Motor neuron (in vitro differentiated cells): ENCODE measurements around the gene NDUFAF8. TPM values are rescaled to one million over a fixed set of nuclear protein-coding genes. Genes with fewer than 3 reads are reported as not detected.
A peak's percentile ranks its signal among the peaks of the same experiment; 100 is the strongest.

ENCODE experiments used
- ATAC-seq, 8 experiments: fragments of 200-7000 bp; cut with Tn5 transposase; replicated peaks in 6 of 8; 2 replicates each; pipeline ENCODE4 v1.8.0; 2021; ENCODE audit warnings: mild to moderate bottlenecking in 8 of 8, moderate library complexity in 8 of 8
- H3K27ac ChIP-seq, 2 donors: fragments of 250-450 bp; sonication (Bioruptor Pico); 2 replicates each; pipeline ENCODE4 v1.9.0; 2021; ENCODE audit warnings: antibody characterized with exemption in 2 of 2, mild to moderate bottlenecking in 2 of 2, moderate library complexity in 1 of 2
- H3K4me1 ChIP-seq, 2 donors: fragments of 250-450 bp; sonication (Bioruptor Pico); replicated peaks in 1 of 2; 2 replicates each; pipeline ENCODE4 v1.6.1; 2021; ENCODE audit warnings: antibody characterized with exemption in 2 of 2, mild to moderate bottlenecking in 2 of 2, moderate library complexity in 1 of 2
- H3K4me3 ChIP-seq, 5 donors: fragments of 250-450 bp; sonication (Bioruptor Pico); 2 replicates each; pipeline ENCODE4 v1.9.0; 2021; ENCODE audit warnings: antibody characterized with exemption in 5 of 5, mild to moderate bottlenecking in 5 of 5, moderate library complexity in 4 of 5
- WGBS, 10 experiments: fragments of 450-650 bp; shearing (Covaris generic); methylation state at CpG; one replicate each; pipeline ENCODE4 v1.0.0; 2022; 5-methylcytosine and 5-hydroxymethylcytosine counted together
- in situ Hi-C, 9 experiments: fragments of 400-800 bp; cut with MboI; loops; one replicate each; pipeline ENCODE4 v1.15.0; 2021; ENCODE audit warnings: low sequenced_read_pairs in 9 of 9, low pct_unique_long_range_greater_than_20kb in 2 of 9; ENCODE audit not compliant: unreplicated experiment in 9 of 9
- total RNA-seq, 8 experiments: library from RNA; unstranded; fragments of 300-600 nt; gene quantifications; 2 replicates each; pipeline versions ENCODE4 v1.2.3 to v1.2.4, GENCODE V29; 2022

NDUFAF8 gene
- total RNA-seq, 8 experiments from 2014 or later = 23.9 to 200 (median 94.8) TPM

DNA sequence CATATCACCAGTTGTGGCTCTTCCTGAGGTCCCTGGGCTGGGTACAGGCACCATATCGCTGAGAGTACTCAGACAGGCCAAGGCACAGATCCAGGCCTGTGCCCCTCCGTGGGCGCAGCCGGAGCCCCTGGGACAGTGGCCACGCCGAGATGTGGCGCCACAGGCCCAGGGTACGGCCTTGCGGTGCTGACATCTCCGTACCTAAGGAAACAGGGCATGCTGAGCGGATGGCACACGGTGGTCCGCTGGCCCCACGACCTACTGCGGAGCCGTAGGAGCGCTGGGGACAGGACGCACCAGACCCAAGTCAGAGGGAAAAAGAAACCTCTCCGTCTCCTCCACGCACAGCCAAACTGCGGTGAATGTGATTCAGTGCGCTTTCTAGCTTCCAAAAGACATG lies 26.5 kb downstream of the NDUFAF8 start:
- no peak overlapping the region for H3K4me3 ChIP-seq
- H3K27ac ChIP-seq = no peak overlapping the region
- no peak for ATAC-seq
- in situ Hi-C loops = loop anchor here in 3 of 9 experiments (25.0 kb wide), 2 partner anchors 222 to 247 kb away; partner anchors contain the start of gene ACTG1 (in 1 of the 3)
- peaks cover 8 to 12% of the 10 kb centered on the region in 2 donors for H3K4me1 ChIP-seq
- 80 to 100% (median 95%) methylated on average over 1 to 9 of the region's 22 CpGs; no CpG with 5 or more reads in 6 of the 10 experiments for WGBS, 10 experiments

DNA sequence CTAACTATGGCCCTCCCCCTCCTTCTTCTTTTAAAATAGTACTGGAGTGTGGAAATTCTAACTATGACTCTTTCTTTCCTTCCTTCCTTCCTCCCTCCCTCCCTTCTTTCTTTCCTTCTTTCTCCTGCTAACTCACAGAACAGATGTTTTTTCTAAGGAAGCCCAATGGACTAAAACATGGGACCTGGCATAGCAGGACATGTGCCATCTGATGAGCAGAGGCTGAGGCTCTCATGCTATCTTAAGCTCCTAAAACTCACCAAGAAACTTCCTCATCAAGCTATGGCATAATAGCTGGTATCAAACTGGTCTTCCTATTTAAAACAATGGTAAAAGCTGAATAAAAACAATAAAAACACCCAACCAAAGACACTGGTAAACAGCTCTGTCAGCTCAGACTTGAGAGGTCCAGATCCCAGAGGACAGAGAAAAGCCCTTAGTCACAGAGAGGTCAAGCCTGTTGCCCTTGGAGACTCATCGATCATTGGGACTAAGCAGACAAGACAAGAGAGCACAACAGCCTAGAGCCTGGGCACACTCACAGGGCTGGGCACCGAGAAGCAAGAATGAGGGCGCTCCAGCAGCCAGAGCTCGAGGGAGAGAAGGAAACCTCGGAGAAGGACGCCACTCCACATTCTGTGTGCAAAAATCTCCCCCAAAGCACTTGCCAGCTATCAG lies 28.4 kb downstream of the NDUFAF8 start:
- 0 to 93% (median 44%) methylated on average over 1 to 5 of the region's 6 CpGs; no CpG with 5 or more reads in 6 of the 10 experiments for WGBS, 10 experiments
- no peak overlapping the region for H3K27ac ChIP-seq
- H3K4me1 ChIP-seq = peaks cover 8 to 12% of the 10 kb centered on the region in 2 donors
- no peak overlapping the region for H3K4me3 ChIP-seq
- in situ Hi-C loops = loop anchor here in 3 of 9 experiments (25.0 kb wide), 2 partner anchors 220 to 245 kb away; partner anchors contain the start of gene ACTG1 (in 1 of the 3)
- peak in 5 of 8 experiments; percentile 53 to 84 (median 77) for ATAC-seq

DNA sequence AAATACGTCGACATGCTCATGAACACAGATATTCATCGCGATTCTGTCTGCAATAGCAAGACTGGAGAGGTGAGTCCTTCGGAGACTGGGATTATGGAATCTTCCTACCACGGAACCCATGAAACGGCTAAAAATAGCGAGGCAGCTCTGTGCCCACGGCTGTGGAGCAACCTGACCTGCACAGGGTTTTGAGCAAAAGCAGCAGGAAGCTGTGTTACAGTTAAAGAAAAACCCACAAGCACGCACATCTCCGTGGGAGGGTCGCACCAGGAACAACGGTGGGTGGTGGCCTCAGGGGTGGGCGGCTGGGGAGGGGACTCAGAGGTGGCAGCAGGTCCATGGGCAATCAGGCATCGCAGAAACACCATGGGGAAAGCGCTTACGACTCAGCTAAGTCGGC lies 31.2 kb downstream of the NDUFAF8 start:
- Histone ChIP-seq H3K4me1 (peaks cover 8 to 12% of the 10 kb centered on the region in 2 donors), H3K27ac (no peak overlapping the region), H3K4me3 (no peak overlapping the region)
- ATAC-seq = no peak
- in situ Hi-C loops = loop anchor here in 3 of 9 experiments (25.0 kb wide), 2 partner anchors 217 to 242 kb away; partner anchors contain the start of gene ACTG1 (in 1 of the 3)
- 80 to 100% (median 93%) methylated on average over 2 to 4 of the region's 18 CpGs; no CpG with 5 or more reads in 7 of the 10 experiments for WGBS, 10 experiments

DNA sequence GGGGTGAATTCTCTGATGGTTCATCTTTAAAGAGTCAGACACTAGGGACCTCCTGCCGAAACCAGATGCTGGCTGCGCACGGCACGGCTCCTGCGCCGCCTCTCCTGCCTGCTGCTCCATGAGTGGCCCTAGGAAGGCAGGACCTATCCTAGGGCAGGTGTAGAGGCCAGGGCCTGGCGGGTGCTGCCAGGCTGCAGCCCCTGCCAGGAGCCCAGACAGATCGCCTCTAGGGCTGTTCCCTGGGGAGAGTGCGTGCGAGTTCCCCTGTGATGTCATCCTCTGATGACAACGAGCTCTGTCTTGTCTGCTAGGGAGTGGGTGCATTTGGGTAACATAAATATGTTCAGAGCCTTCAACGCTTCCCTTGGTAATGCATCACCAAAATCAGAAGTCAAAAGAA lies 32.1 kb downstream of the NDUFAF8 start:
- in situ Hi-C loops = loop anchor here in 3 of 9 experiments (25.0 kb wide), 2 partner anchors 216 to 241 kb away; partner anchors contain the start of gene ACTG1 (in 1 of the 3)
- Histone ChIP-seq H3K27ac (no peak overlapping the region), H3K4me3 (no peak overlapping the region), H3K4me1 (peaks cover 8 to 12% of the 10 kb centered on the region in 2 donors)
- WGBS, 10 experiments = 40 to 100% (median 88%) methylated on average over 1 to 8 of the region's 12 CpGs; no CpG with 5 or more reads in 2 of the 10 experiments
- peak in 2 of 8 experiments; percentile 49 to 58 for ATAC-seq

DNA sequence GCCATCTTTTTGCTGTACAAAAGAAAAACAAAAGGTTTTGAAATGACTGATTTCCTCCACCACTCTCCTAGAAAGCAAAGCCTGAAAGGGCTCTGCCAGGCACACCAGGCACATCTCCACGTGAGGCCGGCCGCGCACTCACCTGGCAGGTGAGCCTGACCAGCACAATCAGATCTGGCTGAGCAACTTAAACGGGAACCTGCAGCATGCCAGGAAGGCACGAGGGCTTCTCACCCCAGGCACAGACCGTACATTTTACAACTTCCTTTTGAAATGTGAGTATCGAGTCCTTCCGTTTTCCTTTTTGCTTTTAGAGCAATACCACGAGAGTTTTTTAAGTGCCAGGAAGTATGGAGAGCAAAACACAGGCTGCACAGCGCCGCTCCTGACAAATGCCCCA lies 33.5 kb downstream of the NDUFAF8 start:
- Histone ChIP-seq H3K4me3 (no peak overlapping the region), H3K27ac (no peak overlapping the region), H3K4me1 (peaks cover 4 to 5% of the 10 kb centered on the region in 2 donors)
- no peak for ATAC-seq
- 91 to 100% (median 92%) methylated on average over 3 to 9 of the region's 12 CpGs; no CpG with 5 or more reads in 4 of the 10 experiments for WGBS, 10 experiments
- in situ Hi-C loops = loop anchor here in 3 of 9 experiments (25.0 kb wide), 2 partner anchors 215 to 240 kb away; partner anchors contain the start of gene ACTG1 (in 1 of the 3)

DNA sequence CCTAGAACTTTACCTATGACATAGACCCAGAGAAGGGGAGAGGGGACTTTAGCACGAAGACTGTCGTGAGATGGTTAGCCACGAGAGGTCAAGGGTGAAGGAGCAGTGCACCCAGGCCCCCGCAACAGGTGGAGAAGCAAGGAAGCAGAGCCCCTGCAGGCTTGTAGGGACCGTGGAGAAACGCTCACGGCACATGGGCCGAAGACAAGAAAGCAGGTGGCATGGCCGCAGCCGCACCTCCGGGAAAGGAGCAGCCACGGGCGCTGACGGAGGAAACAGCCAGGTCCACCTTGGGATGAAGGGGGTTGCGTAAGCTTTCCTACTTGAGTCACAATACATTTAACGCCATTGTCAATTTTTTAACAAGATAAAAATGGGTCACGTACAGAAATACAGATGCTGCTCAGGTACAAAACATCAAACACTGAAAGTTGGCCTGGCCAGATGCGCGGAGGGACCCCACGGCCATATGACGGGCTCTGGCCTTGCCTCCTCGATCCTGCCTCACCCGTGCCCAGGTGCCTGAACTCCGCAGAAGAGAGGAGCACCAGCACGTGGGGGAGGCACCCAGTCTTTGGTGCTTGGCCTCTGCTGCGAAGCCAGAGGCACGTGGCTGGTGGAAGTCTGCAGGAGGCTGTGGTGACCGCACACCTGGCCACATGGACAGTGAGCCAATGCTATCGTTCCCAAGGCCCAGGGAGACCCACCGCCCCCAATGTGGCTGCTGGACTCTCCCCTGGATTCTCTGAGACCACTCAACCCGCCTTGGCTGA lies 34.8 kb downstream of the NDUFAF8 start:
- in situ Hi-C loops = loop anchor here in 3 of 9 experiments (25.0 kb wide), 2 partner anchors 213 to 238 kb away; partner anchors contain the start of gene ACTG1 (in 1 of the 3)
- no peak overlapping the region for H3K27ac ChIP-seq
- H3K4me3 ChIP-seq = no peak overlapping the region
- H3K4me1 ChIP-seq = no peaks in the 10 kb centered on the region
- WGBS, 10 experiments = 82 to 100% (median 95%) methylated on average over 4 to 15 of the region's 31 CpGs; no CpG with 5 or more reads in 1 of the 10 experiments
- ATAC-seq = no peak

DNA sequence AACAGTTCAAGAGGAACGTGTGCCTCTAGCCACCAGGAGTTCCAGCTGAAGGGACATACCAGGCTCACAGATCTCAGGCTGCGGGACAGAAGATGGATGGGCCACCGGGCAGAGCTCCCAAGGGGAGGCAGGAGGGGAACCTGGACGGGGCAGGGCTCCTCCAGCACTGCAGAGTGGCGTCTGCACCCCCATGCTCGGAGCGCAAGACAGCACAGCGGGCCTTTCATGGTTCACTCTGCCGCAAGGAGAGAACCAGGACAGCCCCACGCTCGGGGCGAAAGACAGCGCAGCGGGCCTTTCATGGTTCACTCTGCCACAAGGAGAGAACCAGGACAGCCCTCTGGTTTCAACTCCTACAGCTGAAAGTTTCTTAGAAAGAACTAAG lies 35.3 kb downstream of the NDUFAF8 start:
- Histone ChIP-seq H3K27ac (no peak overlapping the region), H3K4me1 (peaks cover 0 to 3% of the 10 kb centered on the region in 2 donors), H3K4me3 (no peak overlapping the region)
- no peak for ATAC-seq
- WGBS, 10 experiments = 80 to 94% (median 80%) methylated on average over 1 to 5 of the region's 14 CpGs; no CpG with 5 or more reads in 5 of the 10 experiments
- in situ Hi-C loops = loop anchor here in 3 of 9 experiments (25.0 kb wide), 2 partner anchors 213 to 238 kb away; partner anchors contain the start of gene ACTG1 (in 1 of the 3)

DNA sequence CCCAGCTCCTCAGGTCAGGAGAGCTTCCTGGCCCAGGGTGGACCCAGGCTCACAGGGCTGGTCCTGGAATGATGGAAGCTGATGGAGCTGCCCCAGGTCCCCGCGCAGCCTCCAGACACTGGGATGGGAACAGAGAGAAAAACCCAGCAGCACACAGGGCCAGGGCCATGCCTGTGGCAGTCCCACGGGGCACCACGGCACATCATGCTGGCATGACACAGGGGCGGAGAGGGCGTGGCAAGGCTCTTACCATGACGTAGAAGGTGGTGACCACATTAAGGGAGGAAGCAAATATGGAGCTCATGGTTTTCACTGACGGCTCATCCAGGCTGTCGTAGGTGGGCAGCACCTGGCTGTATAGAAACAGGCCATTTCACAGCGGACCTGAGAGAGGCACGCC lies 37.7 kb downstream of the NDUFAF8 start:
- Histone ChIP-seq H3K4me1 (peaks cover 4 to 15% of the 10 kb centered on the region in 2 donors), H3K27ac (no peak overlapping the region), H3K4me3 (no peak overlapping the region)
- in situ Hi-C loops = loop anchor here in 3 of 9 experiments (25.0 kb wide), 1 partner anchor 211 kb away; no protein-coding TSS in a partner anchor
- no peak for ATAC-seq
- WGBS, 10 experiments = 80 to 100% (median 92%) methylated on average over 1 to 6 of the region's 11 CpGs; no CpG with 5 or more reads in 5 of the 10 experiments

DNA sequence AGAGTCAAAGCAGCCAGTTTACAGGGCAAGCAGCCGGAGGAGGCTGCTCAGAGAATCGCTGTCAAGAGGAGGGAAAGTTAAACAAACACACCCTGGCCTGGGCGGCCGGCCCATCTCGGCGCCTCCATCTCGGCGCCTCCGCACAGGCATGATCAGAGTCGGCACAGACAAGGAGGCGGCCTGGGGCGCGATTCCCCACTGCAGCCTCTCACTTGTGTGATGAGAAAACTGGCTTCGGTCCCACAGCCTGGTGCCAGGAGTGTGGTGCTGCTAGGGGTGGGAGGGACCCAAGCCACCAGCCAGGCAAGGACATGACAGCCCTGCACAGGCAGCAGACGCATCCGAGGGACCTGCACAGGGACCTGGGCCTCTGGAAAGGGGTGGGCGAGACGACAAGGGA lies 38.3 kb downstream of the NDUFAF8 start:
- H3K4me3 ChIP-seq = no peak overlapping the region
- H3K27ac ChIP-seq = no peak overlapping the region
- H3K4me1 ChIP-seq = peaks cover 4 to 15% of the 10 kb centered on the region in 2 donors
- ATAC-seq = peak in 3 of 8 experiments; percentile 26 to 86 (median 64)
- 60 to 92% (median 80%) methylated on average over 1 to 10 of the region's 18 CpGs; no CpG with 5 or more reads in 5 of the 10 experiments for WGBS, 10 experiments
- in situ Hi-C loops = loop anchor here in 3 of 9 experiments (25.0 kb wide), 1 partner anchor 210 kb away; no protein-coding TSS in a partner anchor

DNA sequence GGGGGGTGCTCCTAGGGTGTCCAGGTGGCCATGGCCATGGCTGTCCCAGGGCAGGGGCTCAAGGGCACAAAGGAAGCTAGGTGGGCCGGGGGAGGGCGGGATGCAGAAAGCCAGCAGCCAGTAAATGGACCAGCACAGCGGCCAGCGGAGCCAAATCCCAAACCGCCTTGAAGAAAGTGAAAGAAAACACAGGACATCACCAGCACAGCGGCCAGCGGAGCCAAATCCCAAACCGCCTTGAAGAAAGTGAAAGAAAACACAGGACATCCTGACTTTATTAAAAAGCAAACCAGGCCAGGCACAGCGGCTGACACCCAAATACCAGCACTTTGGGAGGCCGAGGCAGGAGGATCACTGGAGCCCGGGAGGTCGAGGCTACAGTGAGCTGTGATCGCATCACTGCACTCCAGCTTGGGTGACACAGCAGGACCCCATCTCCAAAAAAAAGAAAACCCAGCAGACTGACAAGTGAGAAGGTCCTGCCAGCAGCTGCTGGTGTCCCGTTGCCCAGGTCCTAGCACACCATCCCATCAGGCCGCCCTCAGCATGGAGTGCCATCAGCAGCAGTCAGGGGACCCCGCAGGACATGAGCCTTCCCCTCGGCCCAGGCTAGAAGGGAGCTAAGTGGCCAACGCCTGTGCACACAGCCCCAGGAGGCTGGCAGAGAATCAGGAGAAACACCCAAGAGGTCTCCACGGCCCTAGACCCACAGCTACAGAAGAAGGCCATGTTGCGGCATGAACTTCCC lies 39.0 kb downstream of the NDUFAF8 start:
- no peak for ATAC-seq

DNA sequence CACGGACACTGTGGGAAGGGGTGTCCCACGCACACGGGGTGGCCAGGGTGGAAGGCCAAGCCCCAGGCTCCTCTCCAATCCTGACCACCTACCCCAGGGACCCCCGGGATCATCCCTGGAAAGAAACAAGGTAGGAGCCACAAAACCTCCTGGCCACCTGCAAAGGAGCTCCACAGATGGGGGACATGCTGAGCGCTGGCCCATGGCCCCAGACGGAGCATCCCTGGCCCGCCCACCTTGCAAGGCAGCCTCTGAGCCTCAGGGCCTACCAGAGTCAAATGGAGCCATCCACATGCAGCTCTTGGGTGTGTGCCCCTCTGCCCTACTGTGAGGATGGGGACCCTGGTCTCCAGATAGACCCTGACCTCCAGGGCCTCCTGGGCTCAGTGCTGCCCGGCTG lies 39.7 kb downstream of the NDUFAF8 start:
- 80 to 100% methylated on average over 1 of the region's 8 CpGs; no CpG with 5 or more reads in 8 of the 10 experiments for WGBS, 10 experiments
- Histone ChIP-seq H3K27ac (no peak overlapping the region), H3K4me3 (no peak overlapping the region), H3K4me1 (peaks cover 4 to 15% of the 10 kb centered on the region in 2 donors)
- ATAC-seq = peak in 1 of 8 experiments; percentile 4
- in situ Hi-C loops = loop anchor here in 3 of 9 experiments (25.0 kb wide), 1 partner anchor 208 kb away; no protein-coding TSS in a partner anchor

More for the DNA sequence above, 39.0 kb downstream of the NDUFAF8 start:
- H3K4me3 ChIP-seq = no peak overlapping the region
- 60 to 100% (median 100%) methylated on average over 2 to 5 of the region's 20 CpGs; no CpG with 5 or more reads in 7 of the 10 experiments for WGBS, 10 experiments
- peaks cover 4 to 15% of the 10 kb centered on the region in 2 donors for H3K4me1 ChIP-seq
- H3K27ac ChIP-seq = no peak overlapping the region
- in situ Hi-C loops = loop anchor here in 3 of 9 experiments (25.0 kb wide), 1 partner anchor 209 kb away; no protein-coding TSS in a partner anchor
